HG02870 (cell line): ENCODE measurements around the gene DSG1.
"Not testable (repeated sequence)": the region's sequence is repeated elsewhere in the genome, so short reads cannot be mapped to it uniquely, and the experiment has no call there.

Experiments
- ATAC-seq: cut with Tn5 transposase; IDR thresholded peaks from one replicate; pipeline ENCODE4 v1.9.1; 2021; ENCODE audit warnings: mild to moderate bottlenecking, moderate library complexity; ENCODE audit not compliant: unreplicated experiment

The DSG1 gene

DNA sequence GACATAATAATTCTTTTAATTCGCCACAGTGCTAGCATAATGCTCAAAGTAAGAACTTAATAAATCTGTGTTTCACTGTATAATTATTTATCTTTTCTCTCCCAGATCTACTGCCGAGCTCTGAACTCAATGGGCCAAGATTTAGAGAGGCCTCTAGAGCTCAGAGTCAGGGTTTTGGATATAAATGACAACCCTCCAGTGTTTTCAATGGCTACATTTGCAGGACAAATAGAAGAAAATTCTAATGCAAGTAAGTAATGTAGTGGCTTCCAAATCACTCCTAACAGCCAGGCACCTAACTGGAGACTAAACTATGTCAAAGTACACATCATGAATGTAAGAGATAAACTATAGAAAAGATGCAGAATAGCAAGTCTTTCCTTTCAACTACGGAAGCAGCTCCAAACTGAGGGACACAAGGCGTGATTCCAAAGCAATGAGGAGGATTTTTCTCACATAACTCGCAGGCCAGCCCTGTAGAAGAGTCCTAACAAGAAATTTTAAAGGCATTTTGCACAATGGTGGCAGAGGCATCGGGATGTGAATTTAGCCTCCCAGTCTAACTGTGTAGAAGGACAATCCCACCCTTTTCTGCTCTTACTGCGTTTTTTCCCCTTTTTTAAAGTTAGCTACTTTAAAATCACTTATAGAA lies 12.0 kb downstream of the DSG1 start:
- ATAC-seq = no peak

DNA sequence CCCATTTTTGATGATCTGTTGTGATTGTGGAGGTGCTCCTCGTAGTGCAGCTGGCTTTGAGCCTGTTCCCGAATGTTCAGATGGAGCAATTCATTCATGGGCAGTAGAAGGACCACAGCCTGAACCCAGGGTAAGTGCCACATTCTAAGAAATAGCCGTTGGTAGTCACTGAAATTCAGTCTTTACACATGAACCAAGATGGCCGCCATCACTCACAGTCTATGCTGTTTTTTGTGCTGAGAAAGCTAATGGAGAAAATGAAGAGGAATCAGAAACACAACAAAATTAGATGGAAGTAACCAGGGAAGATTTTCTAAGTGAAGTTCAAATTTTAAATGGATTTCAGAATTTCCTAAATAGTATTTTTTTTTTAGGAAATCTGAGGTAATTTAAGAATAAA lies 25.5 kb downstream of the DSG1 start:
- ATAC-seq = no peak

DNA sequence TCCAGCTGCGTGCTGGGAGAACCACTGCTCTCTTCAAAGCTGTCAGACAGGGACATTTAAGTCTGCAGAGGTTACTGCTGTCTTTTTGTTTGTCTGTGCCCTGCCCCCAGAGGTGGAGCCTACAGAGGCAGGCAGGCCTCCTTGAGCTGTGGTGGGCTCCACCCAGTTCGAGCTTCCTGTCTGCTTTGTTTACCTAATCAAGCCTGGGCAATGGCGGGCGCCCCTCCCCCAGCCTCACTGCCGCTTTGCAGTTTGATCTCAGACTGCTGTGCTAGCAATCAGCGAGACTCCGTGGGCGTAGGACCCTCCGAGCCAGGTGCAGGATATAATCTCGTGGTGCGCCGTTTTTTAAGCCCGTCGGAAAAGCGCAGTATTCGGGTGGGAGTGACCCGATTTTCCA lies 35.4 kb downstream of the DSG1 start:
- ATAC-seq = not testable (repeated sequence)

DNA sequence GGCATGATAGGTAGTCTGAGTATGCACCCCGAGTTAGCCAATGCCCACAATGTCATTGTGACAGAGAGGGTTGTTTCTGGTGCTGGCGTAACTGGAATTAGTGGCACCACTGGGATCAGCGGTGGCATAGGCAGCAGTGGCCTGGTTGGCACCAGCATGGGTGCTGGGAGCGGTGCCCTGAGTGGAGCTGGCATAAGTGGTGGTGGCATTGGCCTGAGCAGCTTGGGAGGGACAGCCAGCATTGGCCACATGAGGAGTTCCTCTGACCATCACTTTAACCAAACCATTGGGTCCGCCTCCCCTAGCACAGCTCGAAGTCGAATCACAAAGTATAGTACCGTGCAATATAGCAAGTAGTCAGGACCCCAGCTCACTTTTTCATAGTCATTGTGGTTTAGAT lies 37.0 kb downstream of the DSG1 start:
- no peak for ATAC-seq

DNA sequence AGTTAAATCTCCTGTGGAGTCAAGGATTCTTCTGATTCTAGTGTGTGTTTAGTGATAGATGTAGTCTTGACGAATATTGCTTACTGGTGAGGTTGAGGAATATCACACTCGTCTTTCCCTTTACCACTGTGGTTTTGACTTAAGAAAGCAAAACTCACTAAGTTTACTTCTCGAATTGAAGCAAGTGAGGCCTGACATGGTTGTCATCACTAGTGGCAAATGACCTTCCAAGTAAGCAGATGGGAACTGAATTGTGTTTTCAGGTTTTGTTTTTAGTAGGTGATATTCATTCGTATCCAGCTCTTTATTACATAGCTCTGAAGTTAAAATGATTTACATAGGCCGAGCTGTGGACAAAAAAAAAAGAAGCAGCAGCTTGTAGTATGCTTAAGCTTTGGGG lies 38.1 kb downstream of the DSG1 start:
- no peak for ATAC-seq

DNA sequence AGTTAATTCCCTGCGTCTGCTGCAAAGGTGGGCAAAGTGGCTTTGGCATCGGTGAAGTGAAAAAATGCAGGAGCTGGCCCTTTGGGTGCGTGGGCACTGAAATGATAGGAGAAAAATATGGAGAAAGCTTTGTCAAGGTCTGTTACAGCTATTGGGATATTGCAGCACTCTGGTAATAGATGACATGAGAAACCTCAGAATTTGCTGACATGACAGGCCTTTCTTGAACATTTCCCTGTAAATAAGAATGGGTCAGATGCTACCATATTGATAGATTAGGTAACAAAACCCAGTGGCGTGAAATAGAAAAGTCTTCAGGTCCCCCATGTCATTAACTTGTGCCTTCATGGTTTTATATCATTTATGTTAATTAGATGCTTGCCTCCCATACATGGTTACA lies 46.2 kb downstream of the DSG1 start:
- ATAC-seq = no peak

DNA sequence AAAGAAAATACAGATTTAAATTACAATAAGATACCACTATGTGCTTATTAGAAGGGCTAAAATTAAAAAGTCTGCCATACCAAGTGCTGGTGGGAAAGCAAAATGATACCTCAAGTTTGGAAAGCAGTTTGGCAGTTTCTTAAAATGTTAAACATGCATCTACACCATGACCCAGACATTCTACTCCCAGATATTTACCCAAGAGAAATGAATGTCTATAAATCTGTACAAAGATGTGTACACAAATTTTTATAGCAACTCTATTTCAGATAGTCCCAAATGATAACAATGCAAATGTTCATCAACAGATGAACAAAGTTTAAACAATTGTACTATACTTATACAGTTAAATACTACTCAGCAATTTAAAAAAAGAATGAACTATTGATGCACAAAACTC lies 51.5 kb downstream of the DSG1 start:
- no peak for ATAC-seq

DNA sequence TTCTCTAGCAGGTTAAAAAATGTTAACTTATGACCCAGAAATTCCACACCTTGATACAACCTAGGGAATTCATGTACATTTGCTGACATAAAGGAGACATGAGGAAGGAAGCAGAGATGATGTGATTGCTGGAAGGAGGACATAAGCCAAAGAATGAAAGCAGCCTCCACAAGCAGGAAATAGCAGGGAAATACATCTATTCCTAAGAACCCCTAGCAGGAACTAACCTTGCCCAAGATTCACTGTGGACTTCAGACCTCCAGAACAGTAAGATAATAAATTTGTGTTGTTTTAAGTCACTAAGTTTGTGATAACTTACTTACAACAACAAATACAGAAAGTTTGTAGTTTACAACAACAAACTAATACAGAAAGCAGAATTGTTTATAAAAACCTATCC lies 54.0 kb downstream of the DSG1 start:
- ATAC-seq = no peak

DNA sequence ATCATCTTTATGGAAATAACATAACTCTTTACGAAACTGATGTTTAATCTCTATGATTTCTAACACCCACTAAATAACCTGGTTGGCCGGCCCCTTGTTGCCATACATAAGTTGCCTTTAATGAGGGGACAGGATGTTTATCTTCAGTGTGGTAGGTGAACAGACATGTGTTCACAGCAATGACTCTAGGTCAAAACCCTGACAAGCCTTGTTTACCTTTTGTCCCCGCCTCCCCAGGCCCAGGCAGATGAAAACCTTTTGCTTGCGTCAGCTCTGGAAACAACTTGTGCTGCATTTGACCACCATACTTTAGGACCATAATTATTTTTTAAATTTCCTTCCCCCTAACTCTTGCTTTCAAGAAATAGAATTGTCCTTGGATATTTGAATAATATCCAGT lies 55.7 kb downstream of the DSG1 start:
- ATAC-seq = no peak

DNA sequence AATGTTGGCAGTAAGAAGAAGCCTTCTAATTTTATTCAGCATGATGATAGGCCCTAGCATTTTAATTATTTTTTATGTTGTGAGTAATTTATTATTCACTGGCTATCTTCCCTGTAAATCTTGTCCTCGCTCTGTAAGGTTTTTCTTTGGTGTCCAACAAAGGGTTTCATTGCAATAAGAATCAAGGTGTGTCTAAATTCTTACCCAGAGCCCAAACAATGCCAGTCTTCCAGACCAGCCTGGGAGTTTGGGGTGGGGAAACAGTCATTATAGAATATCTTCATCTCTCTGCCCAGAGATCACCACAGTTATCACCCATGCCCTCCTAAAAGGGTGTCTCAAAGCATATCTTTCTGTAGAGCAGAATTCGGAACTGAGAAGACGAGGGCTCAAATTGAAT lies 58.5 kb downstream of the DSG1 start, which contains the start of gene DSG4:
DSG4 (plus strand) TSS at position 301 of the 400 bp plus-strand sequence. CDS start 135 bp downstream, outside the sequence.
- ATAC-seq = no peak

DNA sequence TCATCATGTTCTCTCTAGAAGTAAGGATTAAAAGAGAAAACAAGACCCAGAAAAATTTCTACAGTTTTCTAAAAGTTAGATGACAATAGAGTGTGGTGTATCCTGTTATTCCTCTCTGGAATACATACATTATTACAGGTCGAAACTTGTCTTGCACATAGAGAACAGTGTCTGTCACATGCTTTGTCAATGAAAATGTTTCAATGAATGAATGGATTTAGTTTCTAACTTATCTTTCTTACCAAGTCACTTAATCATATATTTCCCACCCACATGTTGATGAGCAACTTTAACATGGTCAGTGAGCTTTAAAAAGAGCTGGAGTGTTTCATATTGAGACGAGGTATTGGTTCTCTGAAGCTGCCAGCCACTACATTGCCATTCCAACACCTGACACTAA lies 63.0 kb downstream of the DSG1 start:
- no peak for ATAC-seq

DNA sequence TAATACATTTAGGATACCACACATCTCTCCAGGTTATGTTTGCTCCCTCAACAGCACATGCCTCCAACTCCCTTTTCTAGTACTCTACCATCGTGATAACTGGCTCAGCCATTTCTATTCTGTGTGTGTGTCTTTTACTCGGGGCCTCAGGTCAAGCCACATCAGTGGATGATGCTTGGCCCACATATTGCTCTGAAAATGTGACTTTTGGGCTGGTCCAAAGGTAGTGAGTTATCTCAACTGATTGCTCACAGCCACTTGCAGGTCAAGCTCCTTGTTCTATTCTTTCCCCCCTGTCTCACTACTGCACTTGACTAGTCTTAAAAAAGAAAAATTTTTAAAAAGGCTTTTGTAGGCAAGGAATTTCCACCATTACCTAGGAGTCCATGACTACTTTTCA lies 64.1 kb downstream of the DSG1 start:
- no peak for ATAC-seq

DNA sequence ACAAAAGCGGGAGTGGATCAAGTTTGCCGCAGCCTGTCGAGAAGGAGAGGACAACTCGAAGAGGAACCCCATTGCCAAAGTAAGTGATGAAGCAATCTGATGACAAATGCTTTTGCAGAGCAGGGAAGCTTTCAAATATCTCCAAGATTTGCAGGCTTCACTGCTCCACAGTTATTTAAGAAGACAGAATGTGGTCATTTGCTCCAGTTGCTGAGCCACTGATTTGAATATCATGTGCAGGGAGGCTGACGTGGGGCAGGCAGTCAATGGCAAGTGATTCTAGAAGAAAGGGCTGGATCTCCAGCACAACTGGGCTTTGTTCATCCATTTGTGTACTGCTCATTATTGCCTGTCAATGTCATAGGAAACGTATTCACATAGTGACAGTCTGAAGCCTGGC lies 68.8 kb downstream of the DSG1 start:
- no peak for ATAC-seq

DNA sequence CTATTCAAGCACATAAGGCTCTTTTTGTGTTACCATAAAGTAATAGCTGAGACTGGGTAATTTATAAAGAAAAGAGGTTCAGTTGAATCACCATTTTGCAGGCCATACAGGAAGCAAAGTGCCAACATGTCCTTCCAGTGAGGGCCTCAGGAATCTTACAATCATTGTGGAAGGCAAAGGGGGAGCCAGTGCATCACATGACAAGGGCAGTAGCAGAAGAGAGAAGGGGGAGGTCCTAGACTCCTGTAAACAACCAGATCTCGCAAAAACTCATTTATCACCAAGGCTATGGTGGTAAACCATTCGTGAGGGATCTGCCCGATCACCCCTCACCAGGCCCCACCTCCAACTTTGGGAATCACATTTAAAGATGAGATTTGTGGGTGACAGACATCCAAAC lies 75.3 kb downstream of the DSG1 start:
- ATAC-seq = no peak

DNA sequence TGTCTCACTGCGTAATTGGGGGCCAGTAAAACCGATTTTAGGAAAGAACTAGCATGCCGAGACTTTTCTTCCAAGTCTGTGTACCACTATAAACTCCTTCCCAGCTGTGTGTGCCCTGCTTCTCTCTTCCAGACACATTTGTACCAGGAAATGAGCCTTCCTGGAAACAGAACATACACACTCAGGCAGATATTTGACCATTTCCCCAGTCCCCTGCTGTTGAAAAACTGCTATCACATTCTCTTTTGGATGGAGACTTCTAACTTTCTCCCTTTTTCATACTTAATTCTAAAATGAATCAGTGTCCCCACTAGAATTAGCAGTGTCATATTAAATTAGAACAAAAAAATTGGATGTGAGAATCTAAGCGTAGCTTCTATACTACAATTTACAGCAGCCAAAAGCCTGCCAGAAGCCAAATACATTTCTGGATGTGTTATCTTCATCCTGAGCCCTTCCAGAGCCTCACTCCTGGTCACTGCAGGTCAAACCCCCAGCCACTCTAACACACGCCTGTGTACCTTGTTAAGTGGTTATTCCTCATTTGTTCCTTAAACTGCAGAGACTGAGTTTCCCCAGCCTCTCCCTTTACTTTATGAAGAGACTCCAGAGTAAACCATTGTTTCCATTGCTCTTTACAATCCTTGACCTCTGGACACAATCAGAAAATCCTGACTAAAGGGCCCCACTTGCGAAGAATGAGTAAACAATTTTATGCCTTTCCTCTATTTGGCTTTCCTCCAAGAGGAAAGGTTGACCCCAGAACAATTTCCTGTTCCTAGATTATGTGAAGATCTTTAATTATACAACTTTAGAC lies 79.0 kb downstream of the DSG1 start:
- no peak for ATAC-seq

DNA sequence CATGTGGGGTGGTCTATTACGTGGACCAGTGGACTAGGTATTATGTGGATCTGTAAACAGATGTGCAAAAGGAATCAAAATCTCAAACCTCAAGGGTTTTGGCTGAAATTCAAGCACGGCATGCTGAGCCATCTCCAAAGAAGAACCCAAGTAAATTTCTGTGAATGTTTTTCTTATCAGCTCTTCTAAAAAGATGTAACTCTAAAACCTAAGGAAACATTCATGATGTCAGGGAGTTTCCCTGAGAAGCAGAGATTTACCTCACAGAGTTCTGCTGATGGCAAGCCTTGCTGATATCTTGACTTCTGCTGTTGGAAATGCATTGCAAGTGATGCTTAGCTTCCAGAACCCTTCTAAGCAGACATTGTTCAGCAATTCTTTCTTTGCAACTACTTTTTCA lies 80.2 kb downstream of the DSG1 start:
- no peak for ATAC-seq

DNA sequence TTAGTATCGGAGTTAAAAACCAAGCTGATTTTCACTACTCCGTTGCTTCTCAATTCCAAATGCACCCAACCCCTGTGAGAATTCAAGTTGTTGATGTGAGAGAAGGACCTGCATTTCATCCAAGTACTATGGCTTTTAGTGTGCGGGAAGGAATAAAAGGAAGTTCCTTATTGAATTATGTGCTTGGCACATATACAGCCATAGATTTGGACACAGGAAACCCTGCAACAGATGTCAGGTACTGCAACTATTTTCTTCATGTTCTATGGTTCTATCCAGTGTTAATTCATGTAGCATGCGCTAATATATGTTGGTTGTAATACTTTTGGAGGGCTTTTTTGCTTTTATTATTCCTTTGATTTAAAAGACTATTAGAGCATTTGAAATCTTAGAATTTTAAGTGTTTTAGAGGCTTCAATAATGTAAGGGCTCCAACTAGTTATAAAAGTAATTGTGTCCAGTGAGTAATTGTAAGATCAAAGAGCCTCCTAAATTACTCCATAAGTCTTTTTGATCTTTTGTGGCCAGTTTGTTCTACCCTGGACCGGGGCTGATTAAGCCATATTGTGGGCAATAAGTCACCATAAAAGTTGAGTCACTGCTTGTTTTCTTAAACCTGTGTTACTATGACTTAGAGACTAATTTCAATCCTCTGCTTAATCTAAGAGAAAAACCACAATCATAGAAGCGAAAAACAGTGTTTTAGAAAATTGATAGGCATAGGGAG lies 81.5 kb downstream of the DSG1 start:
- ATAC-seq = no peak

DNA sequence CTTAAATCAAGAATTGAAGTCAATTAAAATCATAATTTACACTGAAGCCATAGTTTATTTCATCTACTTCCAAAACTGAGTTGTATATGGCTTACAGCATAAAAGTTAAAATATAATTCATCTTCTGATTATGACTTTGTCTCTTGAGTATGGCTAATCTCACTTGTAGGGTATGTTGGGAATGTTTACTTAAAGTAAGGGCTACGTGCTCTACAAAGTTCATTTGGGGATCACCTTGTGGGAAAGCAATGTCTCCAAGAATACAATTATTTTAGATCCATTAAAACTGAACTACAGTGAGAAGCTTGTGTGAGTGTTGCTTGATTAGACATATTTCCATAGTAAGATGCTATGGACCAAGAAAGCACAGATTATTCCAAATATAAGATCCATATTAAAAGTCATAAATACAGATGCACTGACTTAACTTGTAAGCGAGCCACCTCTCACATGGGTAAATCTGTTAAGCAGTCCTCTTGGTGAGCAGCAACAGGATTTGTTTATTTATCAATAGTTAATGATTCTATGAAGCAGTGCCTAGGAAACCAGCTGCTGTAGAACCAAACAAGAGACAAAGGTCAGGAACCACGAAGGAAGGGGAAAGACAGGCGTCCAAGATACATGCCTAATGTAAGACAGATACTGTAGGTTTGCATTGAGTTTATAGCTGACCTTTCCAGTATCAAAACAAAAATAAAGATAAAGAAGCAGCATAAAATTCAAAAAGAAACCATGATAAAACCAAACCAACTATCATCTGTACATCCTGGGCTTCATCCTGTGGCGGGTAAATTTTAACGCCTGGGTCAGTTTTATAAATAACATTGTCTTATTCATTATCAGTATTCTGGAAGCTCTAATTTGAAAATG lies 83.4 kb downstream of the DSG1 start:
- no peak for ATAC-seq

DNA sequence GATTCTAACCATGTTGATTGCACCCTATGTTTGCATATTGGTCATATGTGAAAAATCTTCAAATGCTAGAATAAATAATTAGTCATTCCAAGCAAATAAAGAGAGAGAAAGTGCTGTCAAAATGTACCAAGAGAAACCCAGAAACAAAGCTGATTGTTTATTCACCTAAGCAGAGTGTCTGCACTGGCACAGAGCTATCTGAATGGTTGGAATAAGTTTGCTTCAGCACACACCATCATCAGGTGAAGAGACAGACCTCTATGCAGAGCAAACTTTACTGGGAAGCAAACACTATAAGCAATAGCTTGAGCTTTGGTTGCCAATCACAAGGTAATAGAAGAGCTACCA lies 84.0 kb downstream of the DSG1 start:
- ATAC-seq = no peak

DNA sequence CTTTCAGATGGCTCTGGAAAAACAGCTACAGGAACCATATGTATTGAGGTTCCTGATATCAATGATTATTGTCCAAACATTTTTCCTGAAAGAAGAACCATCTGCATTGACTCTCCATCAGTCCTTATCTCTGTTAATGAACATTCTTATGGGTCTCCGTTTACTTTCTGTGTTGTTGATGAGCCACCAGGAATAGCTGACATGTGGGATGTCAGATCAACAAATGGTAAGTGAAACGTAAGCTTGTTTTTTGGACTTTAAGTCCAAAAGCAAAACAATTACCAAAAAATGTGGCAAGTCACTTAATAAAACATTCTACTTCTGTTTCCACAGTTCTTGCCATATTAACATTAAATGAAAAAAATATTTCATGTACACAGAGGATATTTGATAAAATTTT lies 85.4 kb downstream of the DSG1 start:
- no peak for ATAC-seq
